ENCODE data around the gene ELFN2.

The ELFN2 gene

GRCh38 chr22:37355174-37355573, 72.1 kb downstream of the ELFN2 start:
- peaks cover 99% of the 10 kb centered on the region for H3K27me3 ChIP-seq (replicated peaks; ENCODE audit: insufficient read depth, low read length)
- no peak for TF ChIP-seq CTCF (IDR thresholded peaks at IDR 0.05; ENCODE audit: low read length)
- no peak for TF ChIP-seq EZH2phosphoT487 (IDR thresholded peaks at IDR 0.05; ENCODE audit: low read length)
- no peak for TF ChIP-seq EZH2 (optimal IDR thresholded peaks at IDR 0.05; ENCODE audit: low read depth, low read length)
- no peaks in the 10 kb centered on the region for H3K9me3 ChIP-seq (replicated peaks; ENCODE audit: insufficient read depth, low read length)
- no peaks in the 10 kb centered on the region for H3F3A ChIP-seq (ENCODE audit: insufficient read depth, low read length)
- H3K9ac ChIP-seq (ENCODE audit: low read length), result no peak overlapping the region
- no peak overlapping the region for H2AFZ ChIP-seq (ENCODE audit: low read length)
- H3K4me1 ChIP-seq (ENCODE audit: low read length), result no peaks in the 10 kb centered on the region
- no peaks in the 10 kb centered on the region for H3K36me3 ChIP-seq (replicated peaks; ENCODE audit: insufficient read depth, low read length)
- H3K4me2 ChIP-seq (ENCODE audit: low read depth, low read length), result no peak overlapping the region
- no peak for DNase-seq
- no peaks in the 10 kb centered on the region for H3K9me2 ChIP-seq (replicated peaks; ENCODE audit: insufficient read depth, low read length)
- no peaks in the 10 kb centered on the region for H3K79me2 ChIP-seq (ENCODE audit: low read length)
- no peak overlapping the region for H3K27ac ChIP-seq (ENCODE audit: low read length)
- H3K4me3 ChIP-seq (ENCODE audit: low read length), result no peak overlapping the region
- no peaks in the 10 kb centered on the region for H4K20me1 ChIP-seq (ENCODE audit: insufficient read depth, low read length)

- H3K79me2 ChIP-seq (ENCODE audit: low read length), result no peaks in the 10 kb centered on the region
- H3K9me2 ChIP-seq (replicated peaks; ENCODE audit: insufficient read depth, low read length), result no peaks in the 10 kb centered on the region
- no peaks in the 10 kb centered on the region for H4K20me1 ChIP-seq (ENCODE audit: insufficient read depth, low read length)
- H3F3A ChIP-seq (ENCODE audit: insufficient read depth, low read length), result no peaks in the 10 kb centered on the region
- H3K27ac ChIP-seq (ENCODE audit: low read length), result no peak overlapping the region
- H3K9ac ChIP-seq (ENCODE audit: low read length), result no peak overlapping the region
- no peak overlapping the region for H3K4me3 ChIP-seq (ENCODE audit: low read length)
- DNase-seq, result no peak
- no peaks in the 10 kb centered on the region for H3K9me3 ChIP-seq (replicated peaks; ENCODE audit: insufficient read depth, low read length)
- H3K27me3 ChIP-seq (replicated peaks; ENCODE audit: insufficient read depth, low read length), result peaks cover 99% of the 10 kb centered on the region
- no peaks in the 10 kb centered on the region for H3K36me3 ChIP-seq (replicated peaks; ENCODE audit: insufficient read depth, low read length)
- H2AFZ ChIP-seq (ENCODE audit: low read length), result no peak overlapping the region
- no peak for TF ChIP-seq EZH2 (optimal IDR thresholded peaks at IDR 0.05; ENCODE audit: low read depth, low read length)
- TF ChIP-seq EZH2phosphoT487 (IDR thresholded peaks at IDR 0.05; ENCODE audit: low read length), result no peak
- no peak for TF ChIP-seq CTCF (IDR thresholded peaks at IDR 0.05; ENCODE audit: low read length)
- no peak overlapping the region for H3K4me2 ChIP-seq (ENCODE audit: low read depth, low read length)
- H3K4me1 ChIP-seq (ENCODE audit: low read length), result no peaks in the 10 kb centered on the region
Observed at GRCh38 chr22:37354670-37355069, 72.6 kb downstream of the ELFN2 start.

GRCh38 chr22:37354261-37354660, 73.0 kb downstream of the ELFN2 start:
- DNase-seq, result no peak
- no peaks in the 10 kb centered on the region for H3K9me3 ChIP-seq (replicated peaks; ENCODE audit: insufficient read depth, low read length)
- H3K27me3 ChIP-seq (replicated peaks; ENCODE audit: insufficient read depth, low read length), result peaks cover 99% of the 10 kb centered on the region
- no peak overlapping the region for H3K4me3 ChIP-seq (ENCODE audit: low read length)
- no peak for TF ChIP-seq CTCF (IDR thresholded peaks at IDR 0.05; ENCODE audit: low read length)
- TF ChIP-seq EZH2phosphoT487 (IDR thresholded peaks at IDR 0.05; ENCODE audit: low read length), result no peak
- TF ChIP-seq EZH2 (optimal IDR thresholded peaks at IDR 0.05; ENCODE audit: low read depth, low read length), result no peak
- H3K79me2 ChIP-seq (ENCODE audit: low read length), result no peaks in the 10 kb centered on the region
- no peaks in the 10 kb centered on the region for H3K36me3 ChIP-seq (replicated peaks; ENCODE audit: insufficient read depth, low read length)
- H3K9me2 ChIP-seq (replicated peaks; ENCODE audit: insufficient read depth, low read length), result no peaks in the 10 kb centered on the region
- no peaks in the 10 kb centered on the region for H3F3A ChIP-seq (ENCODE audit: insufficient read depth, low read length)
- no peak overlapping the region for H2AFZ ChIP-seq (ENCODE audit: low read length)
- H3K4me2 ChIP-seq (ENCODE audit: low read depth, low read length), result no peak overlapping the region
- H3K4me1 ChIP-seq (ENCODE audit: low read length), result no peaks in the 10 kb centered on the region
- no peak overlapping the region for H3K9ac ChIP-seq (ENCODE audit: low read length)
- H4K20me1 ChIP-seq (ENCODE audit: insufficient read depth, low read length), result no peaks in the 10 kb centered on the region
- no peak overlapping the region for H3K27ac ChIP-seq (ENCODE audit: low read length)

Measured in MM.1S (cell line).